DND-41 (cell line): ENCODE data around the gene MGAT5B.

ENCODE experiments used
- ATAC-seq: fragments of 200-7000 bp; cut with Tn5 transposase; 3 replicates; pipeline ENCODE4 v1.9.1; 2021; ENCODE audit warnings: low read depth; ENCODE audit not compliant: insufficient read depth
- DNase-seq: peaks from one replicate; pipeline ENCODE4 v3.0.0-alpha.2; 2020
- H2AFZ ChIP-seq: 2 replicates; pipeline ENCODE4 v1.6.0; 2012; ENCODE audit warnings: low read depth, low read length
- H3K27ac ChIP-seq: 2 replicates; pipeline ENCODE4 v1.5.1; 2012; ENCODE audit warnings: low read length, inconsistent platforms
- H3K27me3 ChIP-seq: fragments of 200-600 bp; sonication (generic); 2 replicates; pipeline ENCODE4 v1.6.0; 2012; ENCODE audit warnings: low read length, mild to moderate bottlenecking, inconsistent platforms; ENCODE audit not compliant: insufficient read depth, poor library complexity
- H3K36me3 ChIP-seq: 2 replicates; pipeline ENCODE4 v1.5.1; 2012; ENCODE audit warnings: low read length, inconsistent platforms; ENCODE audit not compliant: insufficient read depth
- H3K4me1 ChIP-seq: 2 replicates; pipeline ENCODE4 v1.5.1; 2012; ENCODE audit warnings: mild to moderate bottlenecking, low read length; ENCODE audit not compliant: insufficient read depth
- H3K4me2 ChIP-seq: 2 replicates; pipeline ENCODE4 v1.6.0; 2012; ENCODE audit warnings: mild to moderate bottlenecking, moderate library complexity, low read length, inconsistent platforms; ENCODE audit not compliant: insufficient read depth
- H3K4me3 ChIP-seq, 2 experiments: fragments of 200-600 bp in 1 of 2; shearing (Covaris generic) in 1 of 2; 2 replicates each; pipeline ENCODE4 v1.5.1; 2012 to 2016; ENCODE audit warnings: inconsistent platforms in 2 of 2, low read length in 2 of 2, mild to moderate bottlenecking in 2 of 2, low read depth in 1 of 2, moderate library complexity in 1 of 2
- H3K79me2 ChIP-seq: 2 replicates; pipeline ENCODE4 v1.6.0; 2012; ENCODE audit warnings: low read length, inconsistent platforms; ENCODE audit not compliant: insufficient read depth
- H3K9ac ChIP-seq: 2 replicates; pipeline ENCODE4 v1.6.0; 2012; ENCODE audit warnings: low read depth, mild to moderate bottlenecking, inconsistent platforms, low read length, moderate library complexity
- H3K9me3 ChIP-seq: 2 replicates; pipeline ENCODE4 v1.5.1; 2012; ENCODE audit warnings: low read length, moderate library complexity, mild to moderate bottlenecking, inconsistent platforms; ENCODE audit not compliant: insufficient read depth, severe bottlenecking
- H4K20me1 ChIP-seq: 2 replicates; pipeline ENCODE4 v1.6.0; 2012; ENCODE audit warnings: low read length; ENCODE audit not compliant: insufficient read depth
- EZH2 ChIP-seq: IDR thresholded peaks from 3 replicates; pipeline ENCODE4 v1.6.1; 2012; ENCODE audit warnings: borderline replicate concordance, low read depth, mild to moderate bottlenecking, moderate library complexity, low read length, inconsistent platforms; ENCODE audit not compliant: severe bottlenecking
- TF ChIP-seq, protein P1 (sequence below): IDR thresholded peaks from 2 replicates; pipeline ENCODE4 v1.5.1; 2012; ENCODE audit warnings: borderline replicate concordance, low read length, moderate library complexity, mild to moderate bottlenecking; ENCODE audit not compliant: poor library complexity, severe bottlenecking; ENCODE audit errors: extremely low read depth

MGAT5B gene

GRCh38 chr17:76946772-76947135 lies 78.5 kb downstream of the MGAT5B start:
- TF ChIP-seq, protein P1, sequence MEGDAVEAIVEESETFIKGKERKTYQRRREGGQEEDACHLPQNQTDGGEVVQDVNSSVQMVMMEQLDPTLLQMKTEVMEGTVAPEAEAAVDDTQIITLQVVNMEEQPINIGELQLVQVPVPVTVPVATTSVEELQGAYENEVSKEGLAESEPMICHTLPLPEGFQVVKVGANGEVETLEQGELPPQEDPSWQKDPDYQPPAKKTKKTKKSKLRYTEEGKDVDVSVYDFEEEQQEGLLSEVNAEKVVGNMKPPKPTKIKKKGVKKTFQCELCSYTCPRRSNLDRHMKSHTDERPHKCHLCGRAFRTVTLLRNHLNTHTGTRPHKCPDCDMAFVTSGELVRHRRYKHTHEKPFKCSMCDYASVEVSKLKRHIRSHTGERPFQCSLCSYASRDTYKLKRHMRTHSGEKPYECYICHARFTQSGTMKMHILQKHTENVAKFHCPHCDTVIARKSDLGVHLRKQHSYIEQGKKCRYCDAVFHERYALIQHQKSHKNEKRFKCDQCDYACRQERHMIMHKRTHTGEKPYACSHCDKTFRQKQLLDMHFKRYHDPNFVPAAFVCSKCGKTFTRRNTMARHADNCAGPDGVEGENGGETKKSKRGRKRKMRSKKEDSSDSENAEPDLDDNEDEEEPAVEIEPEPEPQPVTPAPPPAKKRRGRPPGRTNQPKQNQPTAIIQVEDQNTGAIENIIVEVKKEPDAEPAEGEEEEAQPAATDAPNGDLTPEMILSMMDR = no peak
- no peak for TF ChIP-seq EZH2
- Histone ChIP-seq H3K9me3 (no peaks in the 10 kb centered on the region), H3K4me1 (no peaks in the 10 kb centered on the region), H4K20me1 (no peaks in the 10 kb centered on the region), H3K27ac (no peak overlapping the region), H3K27me3 (no peaks in the 10 kb centered on the region), H3K36me3 (no peaks in the 10 kb centered on the region), H3K4me3 (no peak overlapping the region), H2AFZ (no peak overlapping the region), H3K9ac (no peak overlapping the region), H3K4me2 (no peak overlapping the region), H3K79me2 (no peaks in the 10 kb centered on the region)
- no peak for ATAC-seq
- DNase-seq = no peak

DNA sequence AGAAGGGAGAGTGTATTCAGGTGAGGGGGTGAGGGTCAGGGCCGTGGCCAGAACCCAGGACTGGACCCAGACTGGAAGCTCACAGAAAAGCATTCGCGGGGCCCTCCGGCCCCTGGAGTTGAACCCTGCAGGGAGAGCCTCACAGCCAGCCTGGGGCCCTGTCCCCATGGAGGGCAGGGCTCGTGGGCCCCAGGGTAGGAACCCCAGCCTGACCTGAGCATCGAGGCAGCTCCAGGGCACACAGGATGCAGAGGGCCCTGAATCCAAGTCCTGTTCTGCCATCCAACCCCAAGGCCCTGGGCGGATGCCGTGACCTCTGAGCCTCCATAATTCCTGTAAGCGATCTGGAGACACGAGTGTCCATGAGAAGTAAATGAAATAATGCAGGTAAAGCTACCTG lies 79.1 kb downstream of the MGAT5B start:
- H3K4me1 ChIP-seq = no peaks in the 10 kb centered on the region
- H4K20me1 ChIP-seq = no peaks in the 10 kb centered on the region
- H3K9me3 ChIP-seq = no peaks in the 10 kb centered on the region
- H3K27me3 ChIP-seq = no peaks in the 10 kb centered on the region
- no peak overlapping the region for H3K4me2 ChIP-seq
- no peak for ATAC-seq
- no peaks in the 10 kb centered on the region for H3K79me2 ChIP-seq
- no peak overlapping the region for H3K9ac ChIP-seq
- H3K36me3 ChIP-seq = no peaks in the 10 kb centered on the region
- H3K27ac ChIP-seq = no peak overlapping the region
- no peak overlapping the region for H3K4me3 ChIP-seq
- no peak overlapping the region for H2AFZ ChIP-seq
- TF ChIP-seq, protein P1 = no peak
- no peak for TF ChIP-seq EZH2
- no peak for DNase-seq

DNA sequence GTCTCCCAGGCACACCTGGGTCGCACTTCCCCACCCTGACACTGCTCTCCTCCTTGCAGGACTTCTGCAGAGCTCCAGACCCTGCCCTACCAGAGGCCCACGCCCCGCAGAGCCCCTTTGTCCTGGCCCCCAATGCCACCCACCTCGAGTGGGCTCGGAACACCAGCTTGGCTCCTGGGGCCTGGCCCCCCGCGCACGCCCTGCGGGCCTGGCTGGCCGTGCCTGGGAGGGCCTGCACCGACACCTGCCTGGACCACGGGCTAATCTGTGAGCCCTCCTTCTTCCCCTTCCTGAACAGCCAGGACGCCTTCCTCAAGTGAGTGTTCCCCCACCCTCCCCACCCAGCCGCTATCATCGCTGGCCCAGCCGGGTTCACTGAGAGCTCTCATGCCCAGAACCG lies 79.6 kb downstream of the MGAT5B start:
- Histone ChIP-seq H3K27ac (no peak overlapping the region), H3K9me3 (no peaks in the 10 kb centered on the region), H3K27me3 (no peaks in the 10 kb centered on the region), H4K20me1 (no peaks in the 10 kb centered on the region), H3K9ac (no peak overlapping the region), H3K4me1 (no peaks in the 10 kb centered on the region), H3K79me2 (no peaks in the 10 kb centered on the region), H3K4me2 (no peak overlapping the region), H2AFZ (no peak overlapping the region), H3K4me3 (no peak overlapping the region), H3K36me3 (no peaks in the 10 kb centered on the region)
- DNase-seq = no peak
- TF ChIP-seq EZH2 = no peak
- TF ChIP-seq, protein P1 = no peak
- ATAC-seq = no peak

- no peak overlapping the region for H3K27ac ChIP-seq
- no peak overlapping the region for H3K9ac ChIP-seq
- DNase-seq (no peak), ATAC-seq (no peak)
- no peak for TF ChIP-seq EZH2
- TF ChIP-seq, protein P1 = no peak
- H2AFZ ChIP-seq = no peak overlapping the region
- no peaks in the 10 kb centered on the region for H3K9me3 ChIP-seq
- no peaks in the 10 kb centered on the region for H4K20me1 ChIP-seq
- H3K4me2 ChIP-seq = no peak overlapping the region
- no peaks in the 10 kb centered on the region for H3K79me2 ChIP-seq
- no peak overlapping the region for H3K4me3 ChIP-seq
- H3K27me3 ChIP-seq = no peaks in the 10 kb centered on the region
- H3K4me1 ChIP-seq = no peaks in the 10 kb centered on the region
- H3K36me3 ChIP-seq = no peaks in the 10 kb centered on the region
These were observed 80.1 kb downstream of the MGAT5B start for GRCh38 chr17:76948301-76948700.
